GM19372 (cell line): ENCODE data around the gene ZFAND3.

Experiments used
- ATAC-seq: cut with Tn5 transposase; IDR thresholded peaks from one replicate; pipeline ENCODE4 v1.9.1; 2021; ENCODE audit warnings: mild to moderate bottlenecking, low read depth, moderate library complexity; ENCODE audit not compliant: unreplicated experiment

Gene ZFAND3

DNA sequence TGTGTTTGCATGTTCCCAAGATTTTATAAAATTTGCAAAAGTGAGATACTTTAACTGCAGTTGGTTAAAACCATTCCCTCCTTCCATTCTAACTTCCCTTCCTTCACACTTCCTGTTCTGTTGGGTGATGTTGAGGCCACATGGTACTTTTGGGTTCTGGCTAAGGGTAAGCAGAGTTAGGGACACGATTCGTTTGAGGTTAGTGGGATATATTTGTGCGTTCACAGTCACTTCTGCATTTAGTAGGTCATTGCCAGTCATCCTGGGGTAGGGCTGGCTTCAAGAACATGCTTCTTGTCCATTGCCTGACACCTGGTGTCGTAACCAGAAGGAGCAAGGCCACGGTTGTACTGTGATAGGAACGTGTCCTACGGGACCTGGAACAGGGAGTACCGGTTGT lies 340.1 kb downstream of the ZFAND3 start:
- no peak for ATAC-seq

DNA sequence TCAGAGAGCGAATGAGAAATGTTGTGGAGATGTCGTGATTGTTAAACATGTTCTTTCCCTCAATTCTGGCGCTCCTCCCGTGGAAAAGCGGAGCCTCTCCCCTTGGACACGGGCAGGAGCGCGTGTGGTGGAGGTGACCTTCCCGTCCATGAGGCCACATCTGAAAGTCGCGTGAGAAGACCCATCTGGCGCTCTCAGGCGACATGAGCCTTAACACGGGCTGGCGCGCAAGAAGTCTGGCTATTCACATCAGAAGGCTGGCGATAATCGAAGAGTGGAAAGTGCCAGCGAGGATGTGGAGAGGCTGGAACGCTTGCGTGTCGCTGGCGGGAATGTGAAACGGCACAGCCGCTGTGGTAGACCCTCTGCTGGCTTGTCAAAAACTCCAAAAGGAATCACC lies 341.3 kb downstream of the ZFAND3 start:
- ATAC-seq = no peak

DNA sequence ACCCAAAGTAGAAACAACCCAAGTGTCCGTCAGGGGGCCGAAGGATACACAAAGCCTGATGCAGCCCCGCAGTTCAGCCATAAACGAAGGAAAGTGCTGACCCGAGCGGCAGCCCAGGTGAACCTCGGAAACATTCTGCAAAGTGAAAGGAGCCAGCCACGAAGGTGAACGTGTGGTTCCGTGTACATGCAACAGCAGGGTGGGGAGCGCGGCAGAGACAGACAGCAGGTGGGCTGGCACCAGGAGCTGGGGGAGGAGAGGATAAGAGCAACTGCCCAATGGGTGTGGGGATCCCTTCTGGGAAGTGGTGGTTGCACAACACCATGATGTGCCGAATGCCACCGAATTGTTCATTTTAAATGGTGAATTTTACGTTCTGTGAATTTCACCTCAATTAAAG lies 341.8 kb downstream of the ZFAND3 start:
- no peak for ATAC-seq

DNA sequence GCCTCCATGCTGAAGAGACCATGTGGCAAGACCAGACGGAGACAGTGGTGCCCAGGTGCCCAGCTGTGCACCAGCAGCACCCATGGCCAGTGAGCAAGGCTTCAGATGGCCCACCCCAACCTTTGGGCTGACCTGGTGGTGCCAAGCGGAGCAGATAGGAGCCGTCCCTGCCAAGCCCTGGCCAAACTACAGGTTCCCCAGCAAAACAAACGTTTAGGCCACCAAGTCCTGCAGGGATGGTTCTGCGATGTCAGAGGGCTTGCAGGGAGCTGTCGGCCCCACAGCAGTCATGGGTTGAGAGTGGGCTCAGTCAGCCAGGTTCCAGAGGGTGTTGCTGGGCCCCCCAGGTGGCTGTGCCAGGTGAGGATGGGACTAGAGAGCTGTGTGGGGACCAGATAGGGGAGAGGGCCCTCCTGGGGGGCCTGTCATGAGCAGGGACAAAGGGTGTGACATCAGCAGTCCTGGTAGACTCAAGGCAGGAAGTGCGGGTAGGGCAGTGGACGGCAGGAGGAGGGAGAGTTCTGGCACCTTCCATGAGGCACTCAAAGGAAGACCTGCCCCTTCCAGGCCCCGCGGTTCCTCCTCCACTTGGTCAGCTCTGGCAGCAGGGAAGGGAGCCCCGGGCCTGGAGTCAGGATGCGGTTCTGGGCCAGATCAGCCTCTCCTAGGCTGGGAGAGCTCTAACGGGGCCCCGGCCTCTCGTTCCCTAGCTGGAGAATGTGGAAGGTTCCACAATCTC lies 342.4 kb downstream of the ZFAND3 start:
- no peak for ATAC-seq

DNA sequence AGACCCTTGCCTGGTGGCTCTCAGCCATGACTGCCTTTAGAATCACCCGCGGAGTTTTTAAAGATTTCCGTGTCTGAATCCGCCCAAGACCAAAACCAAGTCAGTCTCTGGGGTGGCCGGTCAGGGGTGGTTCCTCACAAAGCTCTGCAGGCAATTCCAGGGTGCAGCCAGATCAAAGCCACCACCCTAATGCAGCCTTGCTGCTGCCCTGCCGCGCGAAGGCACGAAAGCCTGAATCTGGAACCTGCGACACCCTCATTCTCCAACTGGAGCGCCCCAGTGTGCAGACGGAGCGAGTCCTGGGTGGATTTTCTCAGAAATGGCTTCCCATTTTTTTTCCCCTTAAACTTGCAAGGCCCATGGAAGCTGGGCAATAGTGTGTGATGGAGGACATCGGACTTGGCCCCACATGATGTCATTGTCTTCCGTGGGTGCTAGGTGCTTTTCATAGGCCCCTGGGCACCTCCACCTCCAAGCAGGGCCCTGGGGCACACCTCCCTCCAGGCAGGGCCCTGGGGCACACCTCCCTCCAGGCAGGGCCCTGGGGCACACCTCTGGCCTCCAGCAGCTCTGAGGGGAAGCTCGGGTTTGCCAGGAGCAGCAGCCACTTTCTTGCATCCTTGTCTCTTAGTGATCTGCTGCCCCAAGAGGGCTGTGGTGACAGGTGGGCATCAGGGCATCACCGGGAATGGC lies 343.1 kb downstream of the ZFAND3 start:
- ATAC-seq = no peak

DNA sequence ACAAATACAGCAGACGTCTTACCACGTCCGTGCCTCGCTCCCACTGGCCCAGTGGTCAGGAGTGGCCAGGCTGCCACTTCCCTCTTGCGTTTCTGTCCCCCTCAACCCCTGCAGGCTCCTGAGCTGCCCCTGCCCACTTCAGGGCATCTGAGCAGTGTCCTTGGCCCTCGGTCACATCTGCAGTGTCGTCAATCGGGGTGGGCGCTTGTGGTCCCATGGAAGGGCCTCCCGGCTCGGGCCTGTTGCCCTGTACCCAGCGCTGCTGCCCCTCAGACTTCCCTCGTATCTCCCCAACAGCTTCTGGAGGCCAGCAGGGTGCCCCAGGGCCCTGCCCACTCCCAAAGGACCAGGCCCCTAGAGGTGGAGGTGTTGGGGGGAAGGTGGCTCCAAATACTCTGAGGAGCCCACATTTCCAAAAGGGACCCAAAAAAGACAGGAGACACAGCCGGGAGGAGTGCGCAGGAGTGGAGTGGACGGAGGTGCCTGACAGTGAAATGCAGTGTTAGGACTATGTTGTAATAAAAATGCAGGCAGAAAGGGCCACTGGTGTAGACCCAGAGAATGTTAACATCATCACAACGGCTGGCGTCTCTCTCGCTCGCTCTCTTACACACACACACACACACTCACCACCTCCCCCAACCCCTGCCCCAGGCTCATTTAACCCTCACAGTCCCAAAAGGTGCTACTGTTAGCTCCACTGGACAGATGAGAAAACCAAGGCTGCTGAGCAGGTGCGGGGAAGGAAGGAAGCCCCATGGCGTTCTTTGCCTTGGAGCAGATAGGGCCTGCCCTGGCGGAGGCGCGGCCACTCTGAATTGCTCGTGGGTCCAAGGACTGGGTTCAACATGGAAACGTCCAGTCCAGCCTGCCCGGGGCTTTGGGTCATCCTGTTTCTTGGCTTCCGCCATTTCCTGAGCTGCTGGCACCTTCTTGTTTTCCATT lies 343.9 kb downstream of the ZFAND3 start:
- no peak for ATAC-seq

DNA sequence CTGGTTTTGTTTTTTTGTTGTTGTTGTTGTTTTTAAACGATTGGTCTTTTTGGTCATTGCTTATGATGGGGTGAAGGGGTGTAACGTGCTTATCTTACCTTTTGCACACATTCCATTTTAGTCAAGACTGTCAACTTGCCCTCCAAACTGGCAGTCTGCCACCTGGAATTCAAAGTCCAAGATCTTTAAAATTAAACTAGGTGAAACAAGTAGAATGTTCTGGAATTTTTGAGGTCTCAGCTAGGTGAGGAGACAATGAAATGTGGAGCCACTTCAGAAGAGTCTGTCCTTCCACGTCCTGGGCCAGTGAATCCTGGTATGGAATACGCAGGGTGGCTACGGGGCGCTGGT lies 344.6 kb downstream of the ZFAND3 start:
- ATAC-seq = no peak

DNA sequence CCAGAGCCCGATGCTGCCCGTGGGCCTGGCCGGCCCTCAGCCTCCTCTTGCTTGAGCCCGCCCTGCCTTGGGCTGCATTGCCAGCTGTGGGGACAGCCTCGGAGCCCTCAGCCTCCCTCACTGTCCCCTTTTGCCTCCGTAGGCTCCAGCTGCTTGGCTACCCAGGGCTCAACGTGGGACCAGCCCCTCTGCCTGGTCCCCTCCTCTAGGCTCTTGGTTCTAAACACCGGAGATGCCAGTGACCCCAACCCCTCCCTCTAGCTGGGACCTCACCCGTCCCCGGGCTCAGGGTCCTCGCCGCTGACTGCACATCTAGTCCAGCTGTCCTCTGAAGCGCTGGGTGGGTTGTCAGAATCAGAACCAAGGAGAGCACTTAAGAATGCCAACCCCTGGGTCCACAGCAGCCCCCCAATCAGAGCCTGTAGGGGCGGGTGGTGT lies 345.2 kb downstream of the ZFAND3 start:
- ATAC-seq = no peak

DNA sequence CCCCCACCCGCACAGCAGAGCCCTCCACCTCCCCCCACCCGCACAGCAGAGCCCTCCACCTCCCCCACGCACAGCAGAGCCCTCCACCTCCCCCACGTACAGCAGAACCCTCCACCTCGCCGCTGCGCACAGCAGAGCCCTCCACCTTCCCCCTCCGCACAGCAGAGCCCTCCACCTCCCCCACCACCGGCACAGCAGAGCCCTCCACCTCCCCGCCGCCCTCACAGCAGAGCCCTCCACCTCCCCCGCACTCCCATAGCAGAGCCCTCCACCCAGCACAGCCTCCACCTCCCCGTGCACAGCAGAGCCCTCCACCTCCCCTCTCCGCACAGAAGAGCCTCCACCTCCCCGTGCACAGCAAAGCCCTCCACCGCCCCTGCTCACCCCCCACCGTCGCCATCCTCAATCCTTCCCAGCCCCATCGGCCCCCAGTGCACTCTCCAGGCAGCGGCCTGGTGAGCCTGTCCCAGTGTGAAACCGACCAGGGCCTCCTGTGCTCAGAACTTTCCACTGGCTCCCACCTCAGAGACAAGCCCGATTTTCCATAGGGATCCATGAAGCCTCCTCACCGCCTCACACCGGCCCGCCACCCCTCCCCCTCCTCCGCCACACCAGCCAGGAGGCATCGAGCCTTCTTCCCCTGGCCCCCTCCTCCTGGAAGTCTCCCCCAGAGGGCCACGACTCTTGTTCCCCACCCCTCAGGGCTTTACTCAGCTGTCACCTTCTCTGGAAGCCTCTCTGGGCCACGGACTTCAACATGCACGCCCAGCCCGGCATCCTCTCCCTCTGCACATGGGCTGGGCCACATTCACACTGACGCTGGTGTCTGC lies 347.1 kb downstream of the ZFAND3 start:
- no peak for ATAC-seq

DNA sequence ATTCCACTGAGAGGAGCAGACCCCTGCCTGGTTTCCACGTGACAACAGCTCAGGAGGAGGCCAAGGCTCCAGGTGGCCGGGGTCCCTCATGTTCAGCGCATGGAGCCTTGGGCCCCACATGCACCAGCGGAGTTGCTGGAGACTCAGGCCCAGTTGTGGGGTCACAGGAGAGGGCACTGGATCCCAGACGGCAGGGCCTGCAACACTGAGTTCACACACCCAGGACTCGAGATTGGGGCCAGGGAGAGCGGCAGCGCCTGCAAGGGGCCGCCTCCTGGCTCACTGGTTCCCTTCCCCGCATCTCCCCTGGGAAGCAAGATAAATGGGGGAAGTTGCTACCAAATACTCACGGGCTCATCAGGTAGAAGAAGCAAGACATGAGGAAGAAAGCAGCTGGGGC lies 348.1 kb downstream of the ZFAND3 start:
- no peak for ATAC-seq

DNA sequence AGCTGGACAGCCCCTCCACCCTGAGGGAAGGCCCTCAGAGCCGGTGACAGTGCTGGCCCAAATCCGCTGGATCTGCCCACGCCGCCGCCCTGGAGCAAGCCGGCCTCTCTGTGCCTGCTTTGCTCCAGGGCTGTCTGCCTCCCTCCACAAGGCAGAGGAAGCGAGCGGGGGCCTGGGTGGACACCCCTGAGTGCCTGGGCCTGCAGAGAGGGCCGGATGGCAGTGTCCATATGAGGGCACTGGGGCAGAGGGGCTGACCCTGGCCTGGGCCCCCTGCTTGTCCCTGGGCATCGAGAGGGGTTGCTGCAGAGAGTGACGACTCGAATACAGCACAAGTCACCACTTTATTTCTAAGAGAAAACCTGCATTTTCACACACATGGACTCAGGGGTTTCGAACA lies 348.6 kb downstream of the ZFAND3 start:
- no peak for ATAC-seq

DNA sequence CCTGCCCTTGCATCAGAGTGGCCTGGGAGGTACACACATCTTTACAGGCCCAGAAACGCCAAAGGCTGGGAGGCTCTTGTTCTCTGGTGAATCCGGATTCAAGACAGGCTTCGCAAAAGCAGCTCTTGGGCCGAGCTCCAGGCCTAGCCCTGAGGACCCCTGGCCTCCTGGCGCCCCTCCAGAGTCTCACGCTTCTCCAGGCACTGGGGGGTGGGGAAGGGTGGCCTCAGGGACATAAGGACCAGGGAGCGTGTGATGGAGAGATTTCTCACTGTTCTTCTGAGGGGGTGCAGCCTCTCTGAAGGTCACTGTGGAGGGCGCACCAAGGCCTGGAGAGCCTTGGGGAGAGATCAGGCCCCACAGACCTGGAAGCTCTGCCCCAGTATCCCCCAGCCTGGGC lies 349.2 kb downstream of the ZFAND3 start:
- ATAC-seq = no peak

DNA sequence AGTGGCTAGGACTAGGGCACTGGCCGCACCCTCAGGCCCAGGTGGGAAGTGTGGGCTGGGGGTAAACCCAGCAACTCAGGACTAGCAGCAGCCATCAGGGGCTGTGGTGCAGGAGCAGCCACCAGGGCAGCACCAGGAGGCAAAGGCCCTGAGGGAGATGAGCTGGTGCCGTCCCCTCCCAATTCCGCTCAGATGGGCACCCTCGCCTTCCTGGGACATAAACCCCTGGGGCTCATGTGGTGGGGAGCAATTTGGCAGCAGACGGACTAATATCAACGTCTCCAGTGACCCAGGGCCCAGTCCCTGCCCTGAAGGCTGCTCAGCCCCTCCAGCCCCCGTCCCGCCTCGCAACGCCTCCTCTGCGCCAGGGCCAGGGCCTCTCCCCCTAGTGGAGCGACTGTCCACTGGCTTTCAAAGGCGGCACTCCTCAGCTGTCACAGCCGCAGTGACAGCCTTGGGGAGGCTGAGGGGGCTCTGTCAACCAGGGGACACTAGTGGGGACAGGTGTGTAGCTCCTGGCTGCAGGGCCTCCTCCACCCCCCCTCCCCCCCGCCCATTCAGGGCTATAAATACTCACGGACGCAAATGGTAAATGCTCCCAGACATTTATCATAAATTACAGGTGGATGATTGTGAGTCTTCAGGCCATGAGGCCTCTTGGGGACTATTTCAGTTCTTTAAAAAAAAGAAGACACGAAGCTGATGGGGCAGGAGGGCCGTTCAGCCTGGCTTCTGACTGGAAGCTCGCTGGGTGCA lies 349.9 kb downstream of the ZFAND3 start:
- no peak for ATAC-seq

DNA sequence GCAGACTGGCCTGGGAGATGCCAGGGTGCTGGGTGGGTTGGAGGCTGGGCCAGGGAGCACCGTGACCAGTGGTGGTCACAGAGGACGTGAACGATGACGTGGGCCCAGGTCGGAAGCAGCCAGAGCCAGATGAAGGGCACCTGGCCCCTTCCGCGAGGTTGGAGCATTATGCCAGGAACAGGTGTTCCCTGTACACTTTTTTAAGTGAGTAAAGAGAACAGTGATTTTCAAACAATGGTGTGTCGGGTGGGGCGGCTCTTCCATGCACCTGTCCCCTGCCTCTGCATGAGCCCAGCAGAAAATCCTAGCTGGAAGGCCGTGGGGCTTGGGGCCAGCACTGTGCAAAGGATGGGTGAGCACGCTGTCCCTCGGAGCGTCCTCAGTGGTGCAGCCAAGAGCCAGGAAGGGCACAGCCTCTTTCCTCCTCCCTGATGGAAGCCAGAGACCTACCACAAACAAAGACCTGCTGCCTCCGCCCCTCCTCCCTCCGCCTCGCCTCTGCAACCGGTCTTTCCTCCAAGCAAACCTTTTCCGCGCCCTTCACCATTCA lies 350.5 kb downstream of the ZFAND3 start:
- no peak for ATAC-seq

DNA sequence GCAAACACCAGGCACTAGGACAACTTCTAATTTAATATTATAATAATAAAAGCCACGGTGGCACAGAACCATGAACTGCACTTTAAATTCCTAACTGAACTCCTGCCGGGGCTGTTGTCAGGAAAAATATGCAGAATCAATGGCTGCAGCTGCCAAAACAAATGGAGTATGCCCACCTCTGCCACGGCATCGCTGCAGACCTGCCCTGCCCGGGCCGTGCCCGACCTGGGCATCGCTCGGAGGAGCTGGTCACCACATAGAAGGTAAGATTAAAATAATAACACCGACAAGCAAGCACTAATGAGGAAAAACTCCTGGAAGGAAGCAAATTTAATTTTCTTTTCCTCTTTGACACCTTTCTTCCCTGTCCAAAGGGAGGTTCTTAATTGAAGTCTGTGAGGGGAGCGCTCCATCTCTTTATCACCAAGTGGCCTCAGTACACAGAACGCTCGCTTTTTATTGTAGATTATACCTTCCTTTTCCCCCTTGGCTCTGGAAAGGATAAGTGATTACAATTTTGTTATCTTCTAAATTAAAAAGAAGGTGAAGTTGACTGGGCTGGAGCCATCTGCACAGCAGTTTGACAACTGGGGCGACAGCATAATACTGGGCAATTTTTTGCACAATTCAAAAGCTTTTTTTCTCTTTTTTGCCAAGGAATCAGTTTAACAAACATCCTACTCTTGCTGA lies 351.3 kb downstream of the ZFAND3 start:
- no peak for ATAC-seq

DNA sequence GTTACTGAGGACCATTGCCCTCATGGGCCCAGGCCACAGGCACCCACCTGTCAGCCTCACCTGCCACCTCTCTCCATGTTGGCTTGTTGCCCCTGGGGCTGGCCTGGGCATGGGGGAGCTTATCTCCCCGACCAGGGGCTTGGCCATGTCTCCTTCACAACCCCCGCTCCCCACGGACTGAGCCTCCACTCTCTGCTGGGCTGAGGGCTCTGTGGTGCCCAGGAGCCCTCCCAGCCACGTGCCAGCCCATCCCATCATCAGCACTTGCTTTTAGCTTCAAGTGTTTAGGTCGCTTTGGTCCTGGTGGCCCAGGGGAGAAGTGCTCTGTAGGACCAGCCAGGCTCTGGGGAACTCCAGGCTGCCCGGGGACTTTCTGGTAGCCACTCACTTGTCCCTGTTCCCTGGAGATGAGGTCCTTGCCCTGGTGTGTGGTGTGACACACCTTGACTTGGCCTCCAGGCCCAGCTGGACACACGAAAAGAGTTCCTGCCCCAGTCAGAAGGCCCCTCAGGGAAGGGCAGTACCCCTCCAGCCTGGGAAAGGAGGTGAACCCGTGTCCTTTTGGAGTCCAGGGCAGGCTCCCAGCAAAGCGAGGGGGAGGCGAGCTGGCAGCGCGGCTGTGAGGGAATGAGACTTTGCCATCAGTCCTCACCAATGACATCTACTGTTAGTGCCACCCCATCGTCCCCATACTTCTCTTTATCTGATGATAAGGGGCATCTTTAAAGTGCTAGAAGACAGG lies 352.6 kb downstream of the ZFAND3 start:
- ATAC-seq = no peak

DNA sequence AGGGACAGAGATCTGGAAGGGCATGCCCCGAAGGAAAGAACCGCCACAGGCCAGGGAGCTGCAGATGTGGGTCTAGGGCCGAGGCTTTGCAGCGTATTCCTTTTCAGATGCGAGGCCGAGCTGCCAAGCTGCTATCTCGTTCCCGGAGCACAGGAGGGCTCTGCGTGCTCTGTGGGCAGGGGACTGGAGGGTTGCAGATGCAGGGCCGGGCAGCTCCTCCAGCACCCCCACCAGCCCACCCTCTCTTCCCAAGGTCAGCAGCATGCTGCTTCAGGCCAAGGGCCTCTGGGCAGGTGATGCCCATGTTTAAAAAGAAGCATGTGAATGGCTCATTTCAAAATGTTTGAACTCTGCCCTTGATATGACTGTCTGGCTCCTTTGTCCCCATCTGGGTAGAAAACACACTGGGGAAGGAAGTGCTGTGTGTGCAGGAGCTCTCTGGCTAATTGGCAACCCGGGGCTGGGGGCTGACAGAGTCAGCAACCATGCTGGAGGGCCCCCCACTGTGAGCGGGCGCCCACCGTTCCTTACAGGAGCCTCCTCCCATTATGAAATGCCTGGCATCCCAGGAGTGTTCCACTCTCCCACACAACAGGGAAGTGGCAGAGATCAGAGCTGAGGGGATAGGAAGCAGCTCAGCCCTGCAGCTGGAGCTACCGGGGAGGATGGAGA lies 353.3 kb downstream of the ZFAND3 start:
- ATAC-seq = no peak

DNA sequence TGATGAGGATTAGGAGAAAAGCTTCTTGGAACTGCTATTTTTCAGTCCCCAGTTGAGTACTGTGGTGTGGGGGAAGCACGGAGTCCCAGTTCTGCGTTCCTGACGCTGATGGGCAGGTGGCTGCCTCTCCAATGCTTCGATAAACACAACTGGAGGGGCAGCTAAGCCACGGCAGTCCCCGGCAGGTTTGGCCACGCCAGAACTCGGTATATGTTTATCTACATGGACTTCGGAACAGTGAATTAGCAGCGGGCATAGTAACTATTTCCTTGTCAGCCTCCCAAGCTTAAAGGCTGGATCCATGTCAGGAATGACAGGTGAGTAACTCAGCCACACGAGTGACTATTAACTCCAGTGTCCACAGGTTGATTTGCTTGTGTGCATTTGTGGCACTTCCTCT lies 354.4 kb downstream of the ZFAND3 start:
- no peak for ATAC-seq
